Fibroblast of skin of left biceps (primary cell): ENCODE data around the gene RBM20.

Source experiments
- DNase-seq, 2 experiments: peaks; one replicate each; pipeline ENCODE4 v3.0.0-alpha.2; 2013; ENCODE audit warnings: low read depth in 2 of 2

The RBM20 gene

DNA sequence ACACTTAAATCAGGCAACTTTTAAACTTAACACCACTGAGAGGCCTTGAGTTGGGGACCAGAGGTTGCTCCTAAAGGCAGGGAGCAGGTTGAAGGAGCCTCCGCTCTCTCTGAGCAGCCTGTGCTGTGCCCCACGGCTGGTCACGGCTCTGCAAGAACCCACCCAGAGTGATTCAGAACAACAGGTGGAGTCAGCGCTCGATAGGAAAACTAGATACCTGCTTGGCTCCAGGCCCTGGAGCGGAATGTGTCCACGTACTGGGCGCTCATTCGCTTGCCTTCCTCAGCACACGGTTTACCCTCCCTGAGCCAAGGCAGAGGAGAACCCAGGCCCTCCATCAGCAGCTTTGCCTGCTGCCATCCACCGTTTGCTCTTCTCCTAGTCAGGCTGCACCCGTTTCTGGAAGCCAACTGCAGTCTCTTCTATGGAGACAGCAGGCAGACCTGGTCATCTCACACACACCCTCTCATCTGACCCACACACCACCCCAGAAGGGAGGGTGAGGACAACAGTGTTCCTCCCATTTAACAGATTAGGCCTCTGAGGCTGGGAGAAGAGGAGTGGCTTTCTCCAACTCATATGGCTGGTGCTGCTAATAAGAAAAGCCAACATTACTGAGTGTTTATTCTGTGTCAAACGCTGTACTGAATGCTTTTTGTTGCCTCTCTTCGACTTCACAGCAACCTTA is 189.9 kb downstream of the RBM20 start:
- DNase-seq, result no peak

GRCh38 chr10:110834629-110835301 is 190.6 kb downstream of the RBM20 start:
- DNase-seq, result no peak

DNA sequence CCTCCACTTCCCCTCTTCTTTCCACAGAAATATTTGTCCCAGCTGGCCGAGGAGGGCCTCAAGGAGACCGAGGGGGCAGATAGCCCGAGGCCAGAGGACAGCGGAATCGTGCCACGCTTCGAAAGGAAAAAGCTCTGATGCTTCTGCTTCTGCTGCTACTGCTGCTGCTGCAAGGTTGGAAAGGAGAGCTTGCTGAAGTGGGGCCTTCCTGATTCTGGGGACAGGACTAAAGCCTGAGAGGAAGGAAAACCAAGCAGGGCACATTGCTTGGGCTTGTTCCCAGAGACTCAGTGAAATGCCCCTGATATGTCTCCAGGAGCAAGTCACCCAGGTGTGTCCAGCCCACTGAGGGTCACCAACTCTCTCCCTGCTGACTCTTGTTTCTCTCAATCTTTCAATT is 191.7 kb downstream of the RBM20 start:
- no peak for DNase-seq

DNA sequence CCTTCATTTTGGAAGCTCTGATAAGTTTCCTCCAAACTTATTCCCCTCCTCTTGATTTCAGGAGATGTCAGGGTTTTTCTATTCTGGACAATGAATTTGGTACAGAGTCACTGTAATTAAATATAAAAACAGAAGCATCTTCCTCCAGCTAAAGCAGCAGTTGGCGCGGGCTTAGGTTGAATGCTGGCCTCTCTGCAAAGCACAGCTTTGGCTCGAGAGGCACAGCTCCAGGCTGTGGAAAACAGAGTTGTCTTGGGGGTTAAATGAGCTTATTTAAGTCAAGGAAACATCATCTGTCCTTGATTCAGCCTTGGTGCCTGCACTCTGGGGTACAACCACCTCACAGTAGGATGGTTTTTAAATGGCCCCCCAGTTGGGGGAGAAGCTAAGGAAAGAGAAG is 192.6 kb downstream of the RBM20 start:
- no peak for DNase-seq

GRCh38 chr10:110837418-110838171 is 193.5 kb downstream of the RBM20 start:
- no peak for DNase-seq

DNA sequence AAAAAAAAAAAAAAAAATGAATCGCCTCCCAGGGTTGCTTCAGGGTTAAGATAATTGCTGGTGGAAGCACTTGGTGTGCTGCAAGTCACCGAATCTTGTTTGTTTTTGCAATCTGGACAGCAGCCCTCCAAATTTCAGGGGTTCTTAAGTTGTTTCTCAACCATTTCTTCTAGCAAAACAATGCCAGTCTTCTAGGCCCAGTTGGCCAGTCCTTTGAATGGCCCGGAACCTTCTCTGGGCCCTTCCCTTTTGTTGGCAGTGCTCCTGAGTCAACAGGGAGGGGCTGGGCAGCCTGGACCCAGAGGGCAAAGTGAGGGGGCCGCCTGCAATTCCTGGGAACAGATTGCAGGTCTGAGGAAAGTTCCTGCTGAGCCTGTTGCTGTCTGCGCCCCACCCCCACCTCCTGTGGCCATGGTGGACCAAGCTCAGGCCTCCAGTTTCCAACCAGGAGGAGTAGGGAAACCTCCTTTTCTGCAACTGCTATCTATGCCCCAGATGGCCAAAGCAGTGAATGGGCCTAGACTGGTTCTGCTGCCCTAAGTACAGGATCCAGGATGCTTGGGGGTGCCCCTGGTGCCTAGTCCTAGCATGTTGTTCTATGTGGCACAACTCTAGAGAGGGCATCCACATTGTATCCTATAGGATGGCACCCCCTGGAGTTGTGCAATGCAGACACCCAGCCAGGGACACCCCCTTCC is 196.2 kb downstream of the RBM20 start:
- DNase-seq, result no peak

DNA sequence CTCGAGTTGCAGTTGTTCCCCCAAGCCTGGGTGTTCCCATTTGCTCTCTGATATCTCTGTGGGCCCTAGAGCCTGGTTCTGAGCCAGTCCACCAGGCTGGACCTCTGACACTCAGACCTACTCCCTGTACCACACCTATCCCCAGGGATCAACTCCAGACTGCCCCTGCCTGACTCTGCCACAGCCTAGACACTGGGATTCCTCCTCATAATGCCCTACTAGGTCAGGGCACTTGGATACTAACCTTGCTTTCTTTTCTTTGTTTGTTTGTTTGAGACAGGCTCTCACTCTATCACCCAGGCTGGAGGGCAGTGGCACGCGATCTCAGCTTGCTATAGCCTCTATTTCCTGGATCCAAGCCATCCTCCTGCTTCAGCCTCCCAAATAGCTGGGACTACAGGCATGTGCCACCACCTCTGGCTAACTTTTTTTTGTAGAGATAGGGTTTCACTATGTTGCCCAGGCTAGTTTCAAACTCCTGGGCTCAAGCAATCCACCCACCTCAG is 196.8 kb downstream of the RBM20 start:
- no peak for DNase-seq

GRCh38 chr10:110841767-110842267 is 197.7 kb downstream of the RBM20 start:
- DNase-seq, result no peak

DNA sequence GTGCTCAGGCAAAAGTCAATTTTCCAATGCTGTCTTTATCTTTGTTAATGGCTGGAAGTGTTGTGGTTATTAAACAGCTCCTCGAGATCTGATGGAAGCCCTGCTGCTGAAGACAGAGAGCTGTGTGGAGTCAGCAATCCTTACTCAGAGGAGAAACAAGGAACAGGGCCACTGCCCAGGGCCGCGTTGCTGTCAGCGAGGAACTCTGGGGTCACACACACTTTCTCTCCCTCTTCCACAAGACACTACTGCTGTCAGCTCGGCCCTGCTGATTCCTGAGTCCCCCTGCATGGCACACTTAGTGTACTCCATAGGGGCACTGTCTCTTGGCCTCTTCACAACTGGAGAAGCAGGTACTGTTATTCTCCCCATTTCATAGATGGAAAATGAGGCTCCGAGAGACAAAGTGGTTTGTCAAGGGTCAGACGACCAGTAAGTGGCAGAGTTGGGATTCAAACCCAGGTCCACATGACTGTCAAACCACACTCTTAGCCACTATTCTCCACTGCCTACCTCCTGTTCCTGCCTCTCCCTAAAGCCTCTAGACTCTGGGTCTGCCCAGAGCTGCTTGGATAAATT is 198.3 kb downstream of the RBM20 start:
- DNase-seq, result no peak

- DNase-seq, result no peak
Observed at GRCh38 chr10:110843031-110843430, 198.9 kb downstream of the RBM20 start.

DNA sequence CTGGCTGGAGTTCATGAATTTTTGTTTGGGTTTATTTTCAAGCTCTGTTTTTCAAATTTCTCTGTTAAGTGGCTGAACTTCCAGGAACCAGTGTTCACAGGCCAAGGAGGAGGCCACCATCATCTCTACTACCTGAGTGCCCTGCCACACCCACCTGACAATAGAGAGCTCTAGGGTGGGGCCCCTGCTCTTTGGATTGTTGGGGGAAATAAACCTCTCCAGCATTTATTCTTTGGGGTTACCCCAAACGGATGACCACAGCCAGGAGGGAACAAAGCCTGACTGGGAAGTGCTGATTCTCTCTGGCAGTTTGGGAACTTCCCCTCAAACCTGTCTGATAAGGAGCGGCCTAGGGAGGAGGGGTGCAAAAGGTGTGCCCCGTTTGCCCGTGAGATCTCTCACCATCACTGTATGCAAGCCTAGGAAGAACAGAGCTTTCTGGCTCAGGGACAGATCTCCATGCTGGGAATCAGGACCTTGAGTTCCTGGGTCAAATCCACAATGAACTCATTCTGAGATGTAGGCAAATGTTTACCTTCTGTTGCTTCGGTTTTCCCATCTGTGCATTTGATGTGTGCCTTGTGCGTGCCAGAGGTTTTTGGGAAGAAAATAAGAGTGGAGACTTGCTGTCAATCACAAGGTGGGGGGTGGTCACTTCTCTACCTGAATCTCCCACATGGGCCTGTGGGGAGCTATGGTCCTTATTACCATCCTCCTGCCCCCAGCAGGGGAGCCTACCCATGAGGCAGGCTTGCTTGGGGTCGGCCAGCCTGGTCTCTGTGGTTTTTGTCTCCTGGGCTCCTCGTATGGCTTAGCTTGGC is 199.9 kb downstream of the RBM20 start:
- no peak for DNase-seq

GRCh38 chr10:110844617-110844881 is 200.4 kb downstream of the RBM20 start:
- no peak for DNase-seq

- no peak for DNase-seq
Observed at GRCh38 chr10:110845192-110845755, 201.1 kb downstream of the RBM20 start.

DNA sequence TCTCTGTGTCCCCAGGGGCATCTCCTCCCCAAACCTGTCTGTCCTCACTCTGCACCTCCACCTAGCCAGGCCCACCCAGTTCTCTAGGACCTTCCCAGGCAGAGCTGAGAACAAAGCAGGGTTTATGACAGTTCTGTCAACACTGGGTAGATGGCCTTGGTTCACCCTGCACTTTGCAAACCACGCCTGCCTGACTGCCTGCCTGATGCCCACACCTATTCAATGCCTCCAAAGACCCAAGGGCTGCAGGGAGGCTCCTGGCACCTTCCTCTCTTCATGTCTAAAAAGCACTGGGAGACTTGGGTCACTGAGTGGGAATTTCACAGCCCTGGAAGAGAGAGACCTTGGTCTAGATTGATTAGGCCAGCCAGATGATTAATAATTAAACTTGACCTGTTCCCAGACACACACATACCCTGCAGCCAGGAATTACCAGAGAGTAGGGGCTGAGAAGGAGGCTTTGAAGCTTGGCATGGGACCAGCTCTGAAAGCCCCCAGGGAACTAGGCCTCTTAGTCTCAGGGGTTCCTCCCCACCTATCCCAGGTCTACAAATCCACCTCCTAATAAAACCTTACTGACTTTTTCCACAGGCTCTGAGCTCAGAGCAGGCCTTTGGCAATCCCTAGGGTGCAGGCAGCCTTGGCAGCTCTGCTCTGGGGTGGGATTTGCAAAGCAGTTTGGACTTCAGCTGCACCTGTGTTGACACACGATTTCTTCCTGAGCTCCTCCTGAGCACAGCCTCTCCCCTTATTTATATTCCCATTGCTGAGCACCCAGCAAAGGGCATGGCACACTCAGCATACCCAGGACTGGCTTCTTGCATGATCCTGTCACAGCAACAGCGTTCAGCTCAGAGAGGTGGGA is 201.9 kb downstream of the RBM20 start:
- no peak for DNase-seq

GRCh38 chr10:110847374-110847773 is 203.2 kb downstream of the RBM20 start:
- DNase-seq, result no peak

DNA sequence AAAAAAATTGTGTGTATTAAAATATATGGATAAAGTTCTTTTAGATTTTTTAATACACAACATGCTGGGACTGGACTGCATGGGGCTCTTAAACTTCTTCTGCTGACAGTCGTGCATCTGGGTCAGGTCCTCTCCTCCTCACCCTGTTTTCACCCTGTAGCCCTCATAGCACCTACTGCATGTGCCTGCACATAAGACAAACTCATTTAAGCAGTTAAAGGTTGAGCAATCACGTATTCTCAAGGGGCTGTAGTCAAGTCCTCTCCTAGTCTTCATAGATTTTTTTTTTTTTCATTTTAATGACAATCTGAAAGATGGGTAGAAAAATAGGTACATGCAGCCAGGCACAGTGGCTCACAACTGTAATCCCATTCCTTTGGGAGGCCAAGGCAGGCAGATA is 204.0 kb downstream of the RBM20 start:
- DNase-seq, result no peak

GRCh38 chr10:110850099-110850498 is 206.0 kb downstream of the RBM20 start:
- DNase-seq, result no peak

- DNase-seq, result no peak
Observed at GRCh38 chr10:110851020-110851612, 207.0 kb downstream of the RBM20 start.

DNA sequence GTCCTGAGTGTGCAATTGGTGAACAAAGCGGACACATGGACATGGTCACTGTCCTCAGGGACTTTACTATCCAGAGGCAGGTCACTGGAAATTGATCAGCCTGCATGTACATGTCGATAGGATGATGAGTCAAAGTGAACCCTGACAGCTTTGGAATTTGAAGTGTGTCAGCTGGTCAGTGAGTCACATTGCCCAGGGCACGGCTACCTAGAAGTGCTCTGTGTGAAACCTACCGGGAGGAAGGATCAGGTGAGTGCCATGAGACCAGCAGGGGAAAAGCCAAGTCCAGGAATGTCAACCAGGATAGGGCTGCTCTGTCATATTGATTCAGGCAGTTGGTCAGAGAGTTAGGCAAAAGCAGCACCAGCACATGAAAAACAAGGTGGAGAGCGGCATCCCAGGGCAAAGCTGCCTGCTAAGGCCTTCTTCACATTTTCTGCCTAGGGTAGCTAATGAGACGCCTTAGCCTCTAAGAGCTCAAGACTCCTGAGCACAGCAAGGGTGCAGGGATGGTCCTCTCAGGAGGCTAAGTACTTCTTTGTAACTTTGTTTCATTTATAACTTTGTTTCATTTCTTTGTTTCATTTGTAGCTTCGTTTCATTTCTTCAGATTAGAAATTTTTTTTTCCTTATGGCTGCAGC is 208.2 kb downstream of the RBM20 start:
- no peak for DNase-seq
